Fibroblast of upper back skin (primary cell): ENCODE data around the gene MOB3A.

Experiments used
- DNase-seq: peaks from one replicate; pipeline ENCODE4 v3.0.0-alpha.2; 2013

Gene MOB3A

DNA sequence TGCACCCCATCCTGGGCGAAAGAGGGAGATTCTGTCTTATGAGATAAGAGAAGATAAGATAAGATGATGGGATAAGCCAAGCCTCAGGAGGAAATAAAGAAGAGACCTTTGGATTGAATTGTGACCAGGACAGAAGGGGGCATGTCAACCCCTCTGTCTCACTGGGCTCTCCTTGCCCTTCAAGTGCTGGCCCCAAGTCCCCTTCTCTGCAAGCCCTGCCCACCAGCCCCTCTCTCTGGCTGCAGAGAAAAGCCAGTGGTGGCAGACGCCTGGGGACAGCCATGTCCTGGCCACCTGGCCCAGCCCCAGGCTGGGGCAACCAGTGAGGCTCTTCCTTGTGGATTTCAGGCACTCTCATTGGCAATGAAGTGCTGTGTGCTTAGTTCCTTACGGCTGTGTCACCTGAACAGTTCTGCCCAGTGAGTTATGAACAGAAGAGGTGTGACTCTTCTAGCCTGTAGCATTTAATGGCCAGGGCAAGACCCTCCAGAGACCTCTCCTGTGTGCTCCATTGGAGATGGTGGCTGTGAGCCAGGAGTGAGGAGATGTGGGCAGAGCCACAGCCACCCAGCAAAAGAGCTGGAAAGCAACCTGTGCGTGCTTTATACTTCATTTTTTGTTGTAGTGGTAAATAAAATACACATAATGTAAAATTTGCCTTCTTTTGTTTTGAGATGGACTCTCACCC lies 74.5 kb downstream of the MOB3A start:
- DNase-seq: no peak
